ENCODE results near the gene PDCD7.
"Not testable (repeated sequence)": the region's sequence is repeated elsewhere in the genome, so short reads cannot be mapped to it uniquely, and the experiment has no call there.

PDCD7 gene

GRCh38 chr15:65156692-65157091, 23.1 kb upstream of the PDCD7 start:
- Histone ChIP-seq H3K4me1 (ENCODE audit: insufficient read depth, low read length) (no peaks in the 10 kb centered on the region), H3K27me3 (ENCODE audit: insufficient read depth, low read length) (no peaks in the 10 kb centered on the region), H3K9me3 (ENCODE audit: low read length) (no peaks in the 10 kb centered on the region), H3K36me3 (ENCODE audit: insufficient read depth, low read length) (peaks cover 67% of the 10 kb centered on the region), H3K4me3 (ENCODE audit: low read length) (no peak overlapping the region), H2AFZ (ENCODE audit: low read depth, low read length) (no peak overlapping the region)

DNA sequence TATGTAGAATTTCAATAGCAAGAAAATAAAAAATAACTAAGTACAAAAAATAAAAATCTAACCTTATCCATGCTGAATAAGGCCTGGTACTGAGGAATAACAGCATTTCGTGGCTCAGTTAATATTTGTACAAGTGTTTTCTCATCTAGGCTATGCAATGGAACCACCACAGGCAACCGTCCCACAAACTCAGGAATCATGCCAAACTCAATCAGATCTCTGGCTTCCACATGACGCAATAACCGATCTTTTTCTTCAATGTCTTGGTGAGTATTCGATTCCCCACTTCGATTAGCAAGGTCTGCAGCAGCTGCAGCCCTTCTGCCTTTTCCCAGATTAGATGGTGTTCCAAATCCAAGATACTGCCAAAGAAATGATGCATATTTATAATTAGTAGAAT, 21.1 kb upstream of the PDCD7 start:
- H3K4me3 ChIP-seq (ENCODE audit: low read length): no peak overlapping the region
- H3K4me1 ChIP-seq (ENCODE audit: insufficient read depth, low read length): no peaks in the 10 kb centered on the region
- H2AFZ ChIP-seq (ENCODE audit: low read depth, low read length): no peak overlapping the region
- no peaks in the 10 kb centered on the region for H3K9me3 ChIP-seq (ENCODE audit: low read length)
- no peaks in the 10 kb centered on the region for H3K27me3 ChIP-seq (ENCODE audit: insufficient read depth, low read length)
- H3K36me3 ChIP-seq (ENCODE audit: insufficient read depth, low read length): peaks cover 75% of the 10 kb centered on the region

DNA sequence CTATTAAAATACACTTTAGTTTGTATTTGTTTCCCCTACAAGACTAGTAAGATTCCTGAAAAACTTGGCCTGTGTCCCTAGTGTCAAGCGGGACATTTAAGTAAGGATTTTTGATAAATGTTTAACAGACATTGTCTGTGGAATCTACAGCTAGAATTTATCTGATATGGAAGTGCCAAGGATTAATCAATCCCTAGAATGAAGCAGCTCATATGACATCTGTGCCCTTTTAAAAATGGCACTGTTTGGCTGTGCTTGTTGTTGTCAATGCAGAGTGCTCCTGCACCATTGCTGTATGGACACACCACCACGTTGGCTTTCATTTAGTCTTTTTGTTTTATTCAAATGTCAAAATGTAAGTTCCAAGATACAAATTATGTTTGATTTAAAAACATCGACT, 14.3 kb upstream of the PDCD7 start:
- no peaks in the 10 kb centered on the region for H3K4me1 ChIP-seq (ENCODE audit: insufficient read depth, low read length)
- no peaks in the 10 kb centered on the region for H3K27me3 ChIP-seq (ENCODE audit: insufficient read depth, low read length)
- no peak overlapping the region for H2AFZ ChIP-seq (ENCODE audit: low read depth, low read length)
- H3K36me3 ChIP-seq (ENCODE audit: insufficient read depth, low read length): peaks cover 37% of the 10 kb centered on the region
- no peak overlapping the region for H3K4me3 ChIP-seq (ENCODE audit: low read length)
- no peaks in the 10 kb centered on the region for H3K9me3 ChIP-seq (ENCODE audit: low read length)

DNA sequence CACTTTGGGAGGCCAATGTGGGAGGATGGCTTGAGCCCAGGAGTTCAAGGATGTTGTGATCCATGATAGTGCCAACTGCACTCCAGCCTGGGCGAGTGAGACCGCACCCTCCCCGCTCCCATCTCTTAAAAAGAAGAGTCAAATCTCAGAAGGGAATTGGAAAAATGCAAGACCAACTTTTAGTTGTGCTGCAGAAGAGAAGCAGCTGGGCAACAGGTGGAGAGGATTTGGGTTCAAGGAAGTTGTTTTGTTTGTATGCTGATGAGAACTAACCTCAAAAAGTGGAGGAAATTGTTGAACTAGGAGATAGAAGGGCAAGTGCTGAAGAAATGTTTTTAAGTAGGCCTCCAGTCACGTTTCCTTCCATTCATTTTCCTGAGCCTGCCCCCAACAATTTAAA, 12.8 kb upstream of the PDCD7 start:
- Histone ChIP-seq H2AFZ (ENCODE audit: low read depth, low read length) (no peak overlapping the region), H3K4me3 (ENCODE audit: low read length) (no peak overlapping the region), H3K36me3 (ENCODE audit: insufficient read depth, low read length) (peaks cover 29% of the 10 kb centered on the region), H3K9me3 (ENCODE audit: low read length) (no peaks in the 10 kb centered on the region), H3K27me3 (ENCODE audit: insufficient read depth, low read length) (no peaks in the 10 kb centered on the region), H3K4me1 (ENCODE audit: insufficient read depth, low read length) (no peaks in the 10 kb centered on the region)

GRCh38 chr15:65138631-65139030, 5.0 kb upstream of the PDCD7 start:
- not testable (repeated sequence) for H3K36me3 ChIP-seq (ENCODE audit: insufficient read depth, low read length); H3K4me3 ChIP-seq (ENCODE audit: low read length); H3K27me3 ChIP-seq (ENCODE audit: insufficient read depth, low read length); H2AFZ ChIP-seq (ENCODE audit: low read depth, low read length); H3K4me1 ChIP-seq (ENCODE audit: insufficient read depth, low read length); H3K9me3 ChIP-seq (ENCODE audit: low read length)

DNA sequence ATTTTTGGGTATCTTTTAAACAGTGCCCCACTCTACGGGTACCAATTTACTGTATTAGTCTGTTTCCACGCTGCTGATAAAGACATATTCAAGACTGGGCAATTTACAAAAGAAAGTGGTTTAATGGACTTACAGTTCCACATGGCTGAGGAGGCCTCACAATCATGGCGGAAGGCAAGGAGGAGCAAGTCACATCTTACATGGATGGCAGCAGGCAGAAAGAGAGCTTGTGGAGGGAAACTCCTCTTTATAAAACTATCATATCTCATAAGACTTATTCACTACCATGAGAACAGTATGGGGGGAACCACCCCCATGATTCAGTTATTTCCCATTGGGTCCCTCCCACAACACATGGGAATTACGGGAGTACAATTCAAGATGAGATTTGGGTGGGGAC, 4.3 kb upstream of the PDCD7 start:
- not testable (repeated sequence) for H3K4me1 ChIP-seq (ENCODE audit: insufficient read depth, low read length); H3K27me3 ChIP-seq (ENCODE audit: insufficient read depth, low read length); H3K9me3 ChIP-seq (ENCODE audit: low read length); H2AFZ ChIP-seq (ENCODE audit: low read depth, low read length); H3K36me3 ChIP-seq (ENCODE audit: insufficient read depth, low read length); H3K4me3 ChIP-seq (ENCODE audit: low read length)

- H2AFZ ChIP-seq (ENCODE audit: low read depth, low read length); H3K9me3 ChIP-seq (ENCODE audit: low read length); H3K27me3 ChIP-seq (ENCODE audit: insufficient read depth, low read length); H3K36me3 ChIP-seq (ENCODE audit: insufficient read depth, low read length); H3K4me3 ChIP-seq (ENCODE audit: low read length): not testable (repeated sequence)
- peaks cover 11% of the 10 kb centered on the region for H3K4me1 ChIP-seq (ENCODE audit: insufficient read depth, low read length)
These were observed 3.5 kb upstream of the PDCD7 start for GRCh38 chr15:65137089-65137488.

DNA sequence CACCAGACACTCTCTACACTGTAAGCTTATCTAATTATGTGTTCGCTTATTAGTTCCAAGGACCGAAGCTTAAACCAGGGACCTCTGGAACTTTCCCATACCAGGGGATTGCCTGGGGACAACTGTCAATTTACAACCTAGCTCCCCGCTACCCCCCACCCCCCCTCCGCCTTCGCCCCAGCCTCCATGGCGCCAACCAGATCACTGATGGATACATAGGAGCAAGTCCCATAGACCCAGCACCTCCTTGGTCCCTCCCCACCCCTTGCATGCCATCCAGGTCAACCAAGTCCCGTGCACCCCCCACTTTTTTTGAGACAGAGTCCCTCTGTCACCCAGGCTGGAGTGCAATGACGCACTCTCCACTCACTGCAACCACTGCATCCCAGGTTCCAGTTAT, 930 bp upstream of the PDCD7 start:
- Histone ChIP-seq H3K4me3 (ENCODE audit: low read length) (peak overlapping the region; percentile 94), H3K4me1 (ENCODE audit: insufficient read depth, low read length) (peaks cover 14% of the 10 kb centered on the region), H3K36me3 (ENCODE audit: insufficient read depth, low read length) (peaks cover 12% of the 10 kb centered on the region), H2AFZ (ENCODE audit: low read depth, low read length) (no peak overlapping the region), H3K9me3 (ENCODE audit: low read length) (no peaks in the 10 kb centered on the region), H3K27me3 (ENCODE audit: insufficient read depth, low read length) (no peaks in the 10 kb centered on the region)

DNA sequence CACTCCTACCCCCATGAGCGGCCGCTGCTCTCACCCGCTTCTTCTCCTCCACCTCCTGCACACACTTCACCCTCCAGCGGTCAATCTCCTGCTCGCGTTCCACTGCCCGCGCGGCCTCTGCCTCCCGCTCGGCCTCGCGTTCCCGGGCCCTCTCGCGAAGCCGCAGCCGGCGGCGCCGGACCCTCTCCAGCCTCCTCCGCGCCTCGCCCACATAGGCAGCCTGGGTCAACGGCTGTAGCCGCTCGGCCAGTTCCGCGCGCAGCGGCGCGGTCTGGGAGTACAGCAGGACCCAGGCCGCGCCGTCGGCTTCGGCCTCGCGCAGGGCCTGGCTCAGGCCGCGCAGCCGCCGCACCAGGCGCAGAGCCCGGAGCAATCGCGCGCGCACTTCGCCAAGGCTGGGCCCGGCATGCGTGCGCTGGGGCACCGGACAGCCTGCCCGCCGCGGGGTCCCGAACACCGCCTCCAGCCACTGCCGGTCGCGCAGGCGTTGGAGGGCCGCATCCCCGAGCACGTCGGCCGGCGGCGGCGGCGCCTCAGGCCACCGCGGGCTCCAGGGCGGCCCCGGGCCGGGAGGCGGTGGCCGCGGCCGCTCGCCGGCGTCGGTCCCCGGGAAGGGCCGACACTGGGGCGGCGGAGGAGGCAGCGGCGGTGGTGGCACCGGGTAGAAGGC, 595 bp downstream of the PDCD7 start:
- Histone ChIP-seq H2AFZ (ENCODE audit: low read depth, low read length) (peak overlapping the region; percentile 30), H3K27me3 (ENCODE audit: insufficient read depth, low read length) (no peaks in the 10 kb centered on the region), H3K4me3 (ENCODE audit: low read length) (peak overlapping the region; percentile 94), H3K36me3 (ENCODE audit: insufficient read depth, low read length) (peaks cover 27% of the 10 kb centered on the region), H3K9me3 (ENCODE audit: low read length) (no peaks in the 10 kb centered on the region), H3K4me1 (ENCODE audit: insufficient read depth, low read length) (peaks cover 14% of the 10 kb centered on the region)

- H2AFZ ChIP-seq (ENCODE audit: low read depth, low read length): no peak overlapping the region
- peaks cover 40% of the 10 kb centered on the region for H3K36me3 ChIP-seq (ENCODE audit: insufficient read depth, low read length)
- H3K9me3 ChIP-seq (ENCODE audit: low read length): no peaks in the 10 kb centered on the region
- no peaks in the 10 kb centered on the region for H3K27me3 ChIP-seq (ENCODE audit: insufficient read depth, low read length)
- H3K4me1 ChIP-seq (ENCODE audit: insufficient read depth, low read length): peaks cover 14% of the 10 kb centered on the region
- H3K4me3 ChIP-seq (ENCODE audit: low read length): no peak overlapping the region
These were observed 2.7 kb downstream of the PDCD7 start for GRCh38 chr15:65130941-65131340.

DNA sequence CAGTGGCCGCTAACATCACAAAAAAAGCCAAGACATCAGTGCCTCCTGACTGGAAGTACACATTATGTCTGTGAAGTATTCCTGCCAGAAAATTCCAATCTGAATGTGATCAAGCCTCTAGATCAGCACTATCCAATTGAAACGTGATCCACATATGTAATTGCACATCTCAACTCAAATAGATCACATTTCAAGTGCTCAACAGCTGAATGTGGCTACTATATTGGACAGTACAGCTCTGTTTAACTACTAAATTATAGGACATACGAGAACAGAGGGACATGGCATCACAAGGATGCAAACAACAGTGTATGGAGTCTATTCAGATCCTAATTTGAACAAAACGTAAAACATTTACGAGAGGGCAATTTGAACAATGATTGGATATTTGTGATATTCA, 18.1 kb downstream of the PDCD7 start:
- H2AFZ ChIP-seq (ENCODE audit: low read depth, low read length): no peak overlapping the region
- H3K9me3 ChIP-seq (ENCODE audit: low read length): no peaks in the 10 kb centered on the region
- peaks cover 73% of the 10 kb centered on the region for H3K36me3 ChIP-seq (ENCODE audit: insufficient read depth, low read length)

DNA sequence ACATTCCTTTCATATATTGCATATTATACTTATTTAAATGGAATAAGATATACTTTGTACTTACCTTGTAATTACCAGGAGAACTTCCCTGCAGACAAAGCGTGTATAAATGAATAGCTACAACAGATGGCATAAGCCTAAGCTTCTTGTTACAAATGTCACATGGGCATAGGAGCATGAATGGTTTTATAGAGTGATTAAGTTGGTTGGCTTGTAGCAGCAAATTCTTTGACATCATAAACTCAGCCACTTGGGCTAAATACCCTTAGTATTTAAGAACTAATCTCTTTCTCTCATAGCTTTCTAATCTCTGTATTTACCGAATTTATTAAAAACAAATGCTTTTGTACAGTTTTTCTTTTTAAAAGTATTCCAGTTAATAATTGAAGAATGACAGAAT, 18.5 kb downstream of the PDCD7 start, which contains the start of gene UBAP1L:
Gene UBAP1L, minus strand, starts transcription at position 115 of the 400 bp plus-strand sequence. CDS start 8,985 bp downstream, outside the sequence.
- Histone ChIP-seq H3K36me3 (ENCODE audit: insufficient read depth, low read length) (peaks cover 72% of the 10 kb centered on the region), H3K9me3 (ENCODE audit: low read length) (no peaks in the 10 kb centered on the region), H3K27me3 (ENCODE audit: insufficient read depth, low read length) (no peaks in the 10 kb centered on the region), H3K4me1 (ENCODE audit: insufficient read depth, low read length) (no peaks in the 10 kb centered on the region), H3K4me3 (ENCODE audit: low read length) (no peak within 1 kb of the TSS), H2AFZ (ENCODE audit: low read depth, low read length) (no peak within 1 kb of the TSS)

More for the DNA sequence above, 18.1 kb downstream of the PDCD7 start:
- no peak overlapping the region for H3K4me3 ChIP-seq (ENCODE audit: low read length)
- no peaks in the 10 kb centered on the region for H3K27me3 ChIP-seq (ENCODE audit: insufficient read depth, low read length)
- H3K4me1 ChIP-seq (ENCODE audit: insufficient read depth, low read length): no peaks in the 10 kb centered on the region

DNA sequence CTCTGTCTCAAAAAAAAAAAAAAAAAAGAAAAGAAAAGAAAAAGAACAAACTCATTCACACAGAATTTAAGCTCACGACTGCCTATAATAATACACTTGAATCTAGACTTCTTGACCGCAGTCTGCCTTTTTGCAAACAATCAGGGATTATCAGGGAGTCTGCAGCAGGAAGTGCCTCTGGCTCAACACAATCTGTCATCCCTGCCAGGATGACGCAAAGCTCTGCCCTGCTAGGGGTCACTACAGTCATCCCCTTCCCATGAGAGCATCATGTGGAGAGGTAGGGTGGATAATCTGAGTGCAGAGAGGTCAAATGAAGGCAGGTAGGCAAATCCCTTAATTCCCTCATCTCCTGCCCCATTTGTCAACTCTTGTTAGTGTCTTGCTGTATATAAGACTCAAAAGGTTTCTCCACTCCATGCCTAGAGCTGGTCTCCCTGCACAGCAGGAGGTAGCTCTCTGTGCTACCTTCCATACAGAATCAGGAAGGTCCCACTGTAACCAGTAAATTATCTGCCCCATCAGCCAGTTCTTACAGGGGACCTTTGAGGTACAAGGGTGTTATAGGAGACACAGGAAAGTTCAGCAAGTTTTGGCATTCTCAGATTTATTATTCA, 22.8 kb downstream of the PDCD7 start:
- H3K36me3 ChIP-seq (ENCODE audit: insufficient read depth, low read length): peaks cover 46% of the 10 kb centered on the region
- H3K4me1 ChIP-seq (ENCODE audit: insufficient read depth, low read length): no peaks in the 10 kb centered on the region
- H3K4me3 ChIP-seq (ENCODE audit: low read length): no peak overlapping the region
- H3K27me3 ChIP-seq (ENCODE audit: insufficient read depth, low read length): no peaks in the 10 kb centered on the region
- H2AFZ ChIP-seq (ENCODE audit: low read depth, low read length): no peak overlapping the region
- no peaks in the 10 kb centered on the region for H3K9me3 ChIP-seq (ENCODE audit: low read length)

Measured in neuron (in vitro differentiated cells).